ENCODE measurements around the gene CHST8.
"Not testable (repeated sequence)": the region's sequence is repeated elsewhere in the genome, so short reads cannot be mapped to it uniquely, and the experiment has no call there.

The CHST8 gene

DNA sequence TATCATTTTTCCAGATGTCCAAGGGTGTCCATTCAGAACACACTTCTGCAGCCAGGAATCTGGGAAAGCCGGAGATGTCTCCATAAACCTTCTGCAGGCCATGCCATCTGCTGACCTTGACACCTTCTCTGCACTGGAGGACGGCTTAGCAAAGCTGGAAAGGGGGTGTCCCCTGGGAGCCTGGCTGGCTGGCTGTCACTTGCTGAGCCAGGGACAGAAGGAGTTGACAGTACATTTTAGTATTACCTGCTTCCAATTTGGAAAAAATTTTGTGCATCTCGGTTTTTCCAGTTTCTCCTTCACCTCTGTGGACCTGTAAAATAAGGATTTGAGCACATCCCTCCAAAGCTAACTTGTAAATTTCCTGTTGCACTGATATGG is 8.1 kb upstream of the CHST8 start:
- no peaks in the 10 kb centered on the region for H3K9me2 ChIP-seq (replicated peaks; ENCODE audit: insufficient read depth, low read length)
- H3F3A ChIP-seq (ENCODE audit: insufficient read depth), result no peaks in the 10 kb centered on the region

DNA sequence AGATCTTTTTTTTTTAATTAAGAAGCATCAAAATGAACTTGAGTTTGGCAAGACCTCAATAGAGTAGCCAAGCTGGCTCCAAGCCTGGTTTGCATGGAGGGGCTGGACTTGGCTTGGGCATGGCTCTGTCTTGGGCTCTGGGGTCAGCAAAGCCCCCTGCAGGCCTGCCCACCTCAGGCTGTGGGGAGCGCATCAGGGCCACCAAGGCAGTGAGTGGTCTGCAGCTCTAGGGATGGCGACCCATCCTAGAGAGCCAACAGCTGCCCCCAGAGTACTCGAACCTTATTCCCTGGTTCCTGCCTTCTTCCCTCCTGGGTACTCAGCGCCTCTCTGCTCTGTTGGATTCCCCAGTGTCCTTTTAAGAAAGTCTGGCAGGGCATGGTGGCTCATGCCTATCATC is 5.4 kb upstream of the CHST8 start:
- H3F3A ChIP-seq (ENCODE audit: insufficient read depth), result no peaks in the 10 kb centered on the region
- H3K9me2 ChIP-seq (replicated peaks; ENCODE audit: insufficient read depth, low read length), result no peaks in the 10 kb centered on the region
- H3K27ac ChIP-seq (ENCODE audit: low read depth, low read length), result no peak overlapping the region
- no peaks in the 10 kb centered on the region for H3K36me3 ChIP-seq (ENCODE audit: low read length)
- H3K27me3 ChIP-seq (ENCODE audit: low read length), result no peaks in the 10 kb centered on the region
- no peak overlapping the region for H3K4me3 ChIP-seq (ENCODE audit: insufficient read depth, low read length, poor library complexity, severe bottlenecking)
- TF ChIP-seq CTCF (IDR thresholded peaks at IDR 0.05; ENCODE audit: insufficient read depth, low read length, poor library complexity, severe bottlenecking) (no peak), EZH2phosphoT487 (conservative IDR thresholded peaks at IDR 0.05; ENCODE audit: low read length) (no peak)
- H3K79me2 ChIP-seq (ENCODE audit: insufficient read depth, low read length), result no peaks in the 10 kb centered on the region
- no peaks in the 10 kb centered on the region for H3K9me3 ChIP-seq (ENCODE audit: insufficient read depth, low read length)
- H3K9ac ChIP-seq (ENCODE audit: low read length), result no peak overlapping the region
- no peak overlapping the region for H3K4me2 ChIP-seq (ENCODE audit: low read depth, low read length, poor library complexity, severe bottlenecking)
- no peaks in the 10 kb centered on the region for H4K20me1 ChIP-seq (ENCODE audit: low read depth, low read length)
- H2AFZ ChIP-seq (ENCODE audit: low read depth, low read length, severe bottlenecking), result no peak overlapping the region

More for the DNA sequence above, 8.1 kb upstream of the CHST8 start:
- Histone ChIP-seq H4K20me1 (ENCODE audit: low read depth, low read length) (no peaks in the 10 kb centered on the region), H2AFZ (ENCODE audit: low read depth, low read length, severe bottlenecking) (no peak overlapping the region), H3K27ac (ENCODE audit: low read depth, low read length) (no peak overlapping the region), H3K9me3 (ENCODE audit: insufficient read depth, low read length) (no peaks in the 10 kb centered on the region), H3K36me3 (ENCODE audit: low read length) (no peaks in the 10 kb centered on the region), H3K27me3 (ENCODE audit: low read length) (no peaks in the 10 kb centered on the region), H3K4me3 (ENCODE audit: insufficient read depth, low read length, poor library complexity, severe bottlenecking) (no peak overlapping the region), H3K4me2 (ENCODE audit: low read depth, low read length, poor library complexity, severe bottlenecking) (no peak overlapping the region), H3K9ac (ENCODE audit: low read length) (no peak overlapping the region), H3K79me2 (ENCODE audit: insufficient read depth, low read length) (no peaks in the 10 kb centered on the region)
- TF ChIP-seq CTCF (IDR thresholded peaks at IDR 0.05; ENCODE audit: insufficient read depth, low read length, poor library complexity, severe bottlenecking), result no peak
- TF ChIP-seq EZH2phosphoT487 (conservative IDR thresholded peaks at IDR 0.05; ENCODE audit: low read length), result no peak

DNA sequence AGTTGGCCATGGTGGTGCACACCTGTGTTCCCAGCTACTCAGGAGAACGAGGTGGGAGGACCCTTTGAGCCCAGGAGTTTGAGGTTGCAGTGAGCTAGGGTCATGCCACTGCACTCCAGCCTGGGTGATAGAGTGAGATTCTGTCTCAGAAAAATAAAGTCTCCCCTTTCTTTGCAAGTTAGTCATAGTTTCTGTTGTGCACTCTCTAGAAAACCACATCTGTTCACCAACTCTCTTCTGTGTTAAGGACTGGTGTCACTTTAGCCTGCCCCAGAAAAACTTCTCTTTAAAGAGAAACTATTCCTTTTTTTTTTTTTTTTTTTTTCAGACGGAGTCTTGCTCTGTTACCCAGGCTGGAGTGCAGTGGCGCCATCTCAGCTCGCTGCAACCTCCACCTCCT is 4.9 kb upstream of the CHST8 start:
- Histone ChIP-seq H2AFZ (ENCODE audit: low read depth, low read length, severe bottlenecking) (no peak overlapping the region), H3K9me2 (replicated peaks; ENCODE audit: insufficient read depth, low read length) (no peaks in the 10 kb centered on the region), H3K4me2 (ENCODE audit: low read depth, low read length, poor library complexity, severe bottlenecking) (no peak overlapping the region), H3K27me3 (ENCODE audit: low read length) (no peaks in the 10 kb centered on the region), H3K27ac (ENCODE audit: low read depth, low read length) (no peak overlapping the region), H3K4me3 (ENCODE audit: insufficient read depth, low read length, poor library complexity, severe bottlenecking) (no peak overlapping the region), H3K9me3 (ENCODE audit: insufficient read depth, low read length) (no peaks in the 10 kb centered on the region), H3K79me2 (ENCODE audit: insufficient read depth, low read length) (no peaks in the 10 kb centered on the region), H4K20me1 (ENCODE audit: low read depth, low read length) (no peaks in the 10 kb centered on the region), H3K36me3 (ENCODE audit: low read length) (no peaks in the 10 kb centered on the region), H3F3A (ENCODE audit: insufficient read depth) (no peaks in the 10 kb centered on the region), H3K9ac (ENCODE audit: low read length) (no peak overlapping the region)
- TF ChIP-seq CTCF (IDR thresholded peaks at IDR 0.05; ENCODE audit: insufficient read depth, low read length, poor library complexity, severe bottlenecking), result no peak
- no peak for TF ChIP-seq EZH2phosphoT487 (conservative IDR thresholded peaks at IDR 0.05; ENCODE audit: low read length)

GRCh38 chr19:33618363-33618762 is 3.4 kb upstream of the CHST8 start:
- not testable (repeated sequence) for H3K9me2 ChIP-seq (replicated peaks; ENCODE audit: insufficient read depth, low read length); H3K4me2 ChIP-seq (ENCODE audit: low read depth, low read length, poor library complexity, severe bottlenecking); H3K27me3 ChIP-seq (ENCODE audit: low read length); H4K20me1 ChIP-seq (ENCODE audit: low read depth, low read length); H3K4me3 ChIP-seq (ENCODE audit: insufficient read depth, low read length, poor library complexity, severe bottlenecking); H3K36me3 ChIP-seq (ENCODE audit: low read length); H3K9me3 ChIP-seq (ENCODE audit: insufficient read depth, low read length); H2AFZ ChIP-seq (ENCODE audit: low read depth, low read length, severe bottlenecking); H3K9ac ChIP-seq (ENCODE audit: low read length); H3K79me2 ChIP-seq (ENCODE audit: insufficient read depth, low read length); H3F3A ChIP-seq (ENCODE audit: insufficient read depth); H3K27ac ChIP-seq (ENCODE audit: low read depth, low read length)
